Measurements from ENCODE around the gene NUP93. TPM values are rescaled to one million over a fixed set of nuclear protein-coding genes. Genes with fewer than 3 reads are reported as not detected.

NUP93 gene
- total and polyA plus RNA-seq, 9 of the 15 experiments (the other 6 are each of a cell fraction or from before 2014, with no cell fraction given) = 92.0 to 162 (median 121) TPM

DNA sequence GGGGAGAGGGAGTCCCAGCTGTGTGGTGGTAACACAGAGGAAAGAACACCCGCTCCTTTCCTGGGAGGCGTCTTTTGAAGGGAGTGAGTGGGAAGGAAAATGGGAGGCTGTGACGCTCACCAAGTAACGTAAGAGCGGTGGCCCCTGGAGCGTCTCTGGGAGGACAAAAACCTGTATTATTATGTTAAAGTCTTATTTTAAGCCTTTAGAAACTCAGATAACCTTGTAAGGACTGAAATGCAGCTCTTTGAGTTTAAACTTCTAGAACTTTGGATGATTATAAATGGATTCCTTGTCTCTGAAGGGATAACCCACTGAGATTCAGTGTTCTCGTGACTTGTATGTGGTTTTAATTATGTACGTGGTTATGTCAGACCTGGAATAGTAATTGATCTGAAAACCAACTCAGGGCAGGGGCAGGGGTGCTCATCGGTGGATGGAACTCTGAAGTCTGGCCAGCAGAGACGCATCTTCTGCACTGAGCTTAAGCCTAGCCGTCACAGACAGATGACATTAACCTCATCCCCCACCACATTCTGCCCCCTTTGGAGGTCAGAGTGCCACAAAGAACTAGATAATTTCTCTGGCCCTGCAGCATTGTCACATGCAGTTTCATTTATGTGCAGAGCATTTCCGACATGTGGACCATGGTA, 93.3 kb downstream of the NUP93 start:
- Histone ChIP-seq H2AFZ (ENCODE audit: low read depth, low read length) (no peak overlapping the region), H3K9me3 (replicated peaks; ENCODE audit: control insufficient read depth, insufficient read depth, low read depth, low read length) (no peaks in the 10 kb centered on the region), H3K79me2 (ENCODE audit: control insufficient read depth, insufficient read depth, low read length) (no peaks in the 10 kb centered on the region), H3K4me1 (replicated peaks in 1 of 2; ENCODE audit: control insufficient read depth in 2 of 2, insufficient read depth in 2 of 2, low read length in 2 of 2) (no peaks in the 10 kb centered on the region), H3K36me3 (ENCODE audit: control insufficient read depth, insufficient read depth, low read length) (peaks cover 72% of the 10 kb centered on the region; the same call in 2 of the 3 replicates), H3K9ac (ENCODE audit: insufficient read depth in 1 of 2, low read depth in 2 of 2, low read length in 2 of 2) (no peak overlapping the region), H3K27ac (ENCODE audit: extremely low read depth, low read depth, low read length) (no peak overlapping the region), H3K27me3 (ENCODE audit: control insufficient read depth in 2 of 2, insufficient read depth in 2 of 2, low read length in 2 of 2) (no peaks in the 10 kb centered on the region), H4K20me1 (replicated peaks; ENCODE audit: control insufficient read depth, insufficient read depth, low read length) (no peaks in the 10 kb centered on the region), H3K4me2 (ENCODE audit: insufficient read depth, low read length) (no peak overlapping the region), H3K4me3 (no peak overlapping the region), H3K9me1 (ENCODE audit: control insufficient read depth, insufficient read depth, low read length) (no peaks in the 10 kb centered on the region)
- ChIA-PET CTCF (ENCODE audit: low intra/inter-chr PET ratio) (no interaction called here), POLR2A (interaction anchor here (0.6 to 0.8 kb wide), 2 partner anchors 15 to 108 kb away, joined by 3 to 4 read pairs; no protein-coding TSS in a partner anchor)
- BruUV-seq (replicated peaks) = no TSS peak
- in situ Hi-C loops (cut with MboI) = no loop called here
- TF ChIP-seq E2F8 (IDR thresholded peaks at IDR 0.05; ENCODE audit: low read depth, partially characterized antibody) (no peak), GABPB1 (CRISPR knock-in tag; IDR thresholded peaks at IDR 0.05) (no peak), RHOXF2B (CRISPR knock-in tag; conservative IDR thresholded peaks at IDR 0.05) (no peak), MCM5 (IDR thresholded peaks at IDR 0.05; ENCODE audit: low read depth) (no peak)
- 94% methylated on average over 12 of the region's 12 CpGs for WGBS (ENCODE audit: insufficient coverage, low coverage, missing lambda C conversion rate)
- DNase-seq (ENCODE audit: extremely low read depth in 1 of 4, low spot score in 3 of 4) (no peak), FAIRE-seq (no peak), ATAC-seq (no peak)
- intact Hi-C loops (cut with micrococcal nuclease) = no loop called here

Measured in K562 (cell line).